ENCODE results near the gene MAEA.

The MAEA gene

GRCh38 chr4:1247864-1248244 is 41.8 kb upstream of the MAEA start:
- TF ChIP-seq, protein P1, sequence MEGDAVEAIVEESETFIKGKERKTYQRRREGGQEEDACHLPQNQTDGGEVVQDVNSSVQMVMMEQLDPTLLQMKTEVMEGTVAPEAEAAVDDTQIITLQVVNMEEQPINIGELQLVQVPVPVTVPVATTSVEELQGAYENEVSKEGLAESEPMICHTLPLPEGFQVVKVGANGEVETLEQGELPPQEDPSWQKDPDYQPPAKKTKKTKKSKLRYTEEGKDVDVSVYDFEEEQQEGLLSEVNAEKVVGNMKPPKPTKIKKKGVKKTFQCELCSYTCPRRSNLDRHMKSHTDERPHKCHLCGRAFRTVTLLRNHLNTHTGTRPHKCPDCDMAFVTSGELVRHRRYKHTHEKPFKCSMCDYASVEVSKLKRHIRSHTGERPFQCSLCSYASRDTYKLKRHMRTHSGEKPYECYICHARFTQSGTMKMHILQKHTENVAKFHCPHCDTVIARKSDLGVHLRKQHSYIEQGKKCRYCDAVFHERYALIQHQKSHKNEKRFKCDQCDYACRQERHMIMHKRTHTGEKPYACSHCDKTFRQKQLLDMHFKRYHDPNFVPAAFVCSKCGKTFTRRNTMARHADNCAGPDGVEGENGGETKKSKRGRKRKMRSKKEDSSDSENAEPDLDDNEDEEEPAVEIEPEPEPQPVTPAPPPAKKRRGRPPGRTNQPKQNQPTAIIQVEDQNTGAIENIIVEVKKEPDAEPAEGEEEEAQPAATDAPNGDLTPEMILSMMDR (IDR thresholded peaks at IDR 0.05; ENCODE audit: low read depth, low read length) = no peak
- peak overlapping the region; percentile 81 for H3K4me3 ChIP-seq (ENCODE audit: low read depth, low read length)

- peak within 1 kb of the TSS; percentile 81 for H3K4me3 ChIP-seq (ENCODE audit: low read depth, low read length)
- TF ChIP-seq, protein P1 (IDR thresholded peaks at IDR 0.05; ENCODE audit: low read depth, low read length) = no peak
Measured at GRCh38 chr4:1248245-1249147, 41.2 kb upstream of the MAEA start, which contains the start of gene CTBP1. Gene CTBP1 (minus strand): TSS chr4:1249130. CDS start chr4:1241331, 7,799 bp downstream.

- TF ChIP-seq, protein P1 (IDR thresholded peaks at IDR 0.05; ENCODE audit: low read depth, low read length) = no peak
- peak overlapping the region; percentile 62 for H3K4me3 ChIP-seq (ENCODE audit: low read depth, low read length)
Measured at GRCh38 chr4:1249148-1249730, 40.5 kb upstream of the MAEA start.

DNA sequence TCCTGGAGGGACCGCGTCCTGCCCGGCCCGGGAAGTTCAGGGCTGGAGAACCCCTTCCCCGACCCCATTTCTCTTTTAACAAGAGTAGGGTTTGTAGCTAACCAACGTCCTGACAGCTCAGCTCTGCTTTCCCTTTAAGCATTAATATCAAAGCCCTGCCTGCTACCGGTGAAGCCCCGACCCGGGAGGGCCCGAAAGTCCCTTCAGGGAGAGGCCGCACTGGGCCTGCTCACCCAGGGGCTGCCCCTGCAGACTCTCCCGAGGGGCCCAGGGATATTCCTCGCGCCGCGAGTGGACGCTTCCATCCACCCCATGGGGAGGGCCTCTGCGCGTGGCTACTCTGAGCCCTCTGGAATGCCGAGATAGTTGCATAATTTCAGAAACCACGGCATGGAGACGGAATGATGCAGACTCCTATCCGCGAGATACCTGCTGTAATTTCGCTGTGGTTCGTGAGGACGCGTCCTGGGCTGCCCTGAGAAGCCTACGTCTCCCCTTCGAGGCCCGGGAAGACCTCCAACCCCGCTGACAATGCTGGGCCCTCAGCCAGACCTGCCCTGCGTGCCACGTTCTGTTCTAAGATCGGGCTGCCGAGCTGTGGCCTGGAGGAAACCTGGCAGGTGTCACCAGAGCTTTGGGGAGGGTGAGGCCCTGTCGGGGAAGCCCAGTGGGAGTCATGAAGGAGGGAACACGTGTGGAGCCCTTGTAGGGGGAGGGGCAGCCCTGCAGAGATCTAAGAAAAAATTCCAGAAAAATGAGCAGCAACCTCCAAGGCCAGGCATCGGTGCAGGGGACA is 39.8 kb upstream of the MAEA start:
- TF ChIP-seq, protein P1 (IDR thresholded peaks at IDR 0.05; ENCODE audit: low read depth, low read length) = no peak
- H3K4me3 ChIP-seq (ENCODE audit: low read depth, low read length) = peak overlapping the region; percentile 62

GRCh38 chr4:1250527-1250812 is 39.2 kb upstream of the MAEA start:
- TF ChIP-seq, protein P1 (IDR thresholded peaks at IDR 0.05; ENCODE audit: low read depth, low read length) = no peak
- H3K4me3 ChIP-seq (ENCODE audit: low read depth, low read length) = no peak overlapping the region

DNA sequence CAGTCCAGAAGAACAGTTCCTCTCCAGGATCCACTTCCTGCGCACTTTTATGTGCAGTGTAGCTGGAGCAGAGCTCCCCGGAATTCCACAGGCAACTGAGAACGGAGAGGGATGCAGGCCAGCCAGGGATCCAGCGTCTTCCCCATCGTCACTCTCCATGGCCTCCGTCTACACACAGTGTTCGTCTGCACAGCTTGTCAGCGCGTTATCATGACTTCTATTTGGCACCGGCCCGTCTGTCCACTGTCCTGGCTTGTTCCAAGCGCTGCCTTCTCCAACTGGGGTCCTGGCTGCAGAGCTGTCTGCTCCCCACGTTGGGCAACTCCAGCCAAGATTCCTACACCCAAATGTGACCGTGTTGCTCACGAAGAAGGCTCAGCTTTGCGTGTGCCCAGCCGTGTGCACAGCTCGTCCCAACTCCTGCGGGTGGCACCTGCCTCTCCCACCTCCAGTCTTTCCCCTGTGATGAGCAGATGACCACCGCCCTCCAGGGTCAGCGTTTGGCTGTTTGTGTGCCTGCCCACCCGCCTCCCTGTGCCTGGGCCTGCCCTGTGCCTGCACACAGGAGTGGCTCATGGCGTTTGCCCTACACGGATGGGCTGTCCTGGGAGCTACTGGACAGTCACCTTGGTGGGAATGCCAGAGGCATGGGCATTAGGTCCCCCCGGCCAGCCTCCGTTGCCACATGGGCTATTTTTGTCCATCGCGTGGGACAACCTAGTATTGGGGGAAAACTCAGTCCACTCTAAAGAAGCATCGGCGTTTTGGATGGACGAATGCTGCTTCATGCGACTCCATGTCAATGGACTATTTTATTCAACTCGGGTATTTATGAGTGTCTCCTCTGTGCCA is 38.5 kb upstream of the MAEA start:
- TF ChIP-seq, protein P1 (IDR thresholded peaks at IDR 0.05; ENCODE audit: low read depth, low read length) = no peak
- no peak overlapping the region for H3K4me3 ChIP-seq (ENCODE audit: low read depth, low read length)

Measured in WI38 (cell line).